Naive thymus-derived CD4-positive, alpha-beta T cell (primary cell): ENCODE data around the gene NANOS2. TPM values are rescaled to one million over a fixed set of nuclear protein-coding genes. Genes with fewer than 3 reads are reported as not detected.

Experiments used
- ATAC-seq: fragments of 150-1000 bp; cut with Tn5 transposase; 2 replicates; pipeline ENCODE4 v1.10.0; 2021; ENCODE audit warnings: mild to moderate bottlenecking, moderate library complexity
- CTCF ChIA-PET: fragments of 350-600 bp; sonication (Branson Sonifier 250); formaldehyde crosslinking; loops from one replicate; lab custom pipeline; 2021; ENCODE audit warnings: antibody characterized with exemption; lab: Charles Lee
- POLR2A ChIA-PET: fragments of 350-600 bp; sonication (Branson Sonifier 250); formaldehyde crosslinking; loops from one replicate; lab custom pipeline; 2021; ENCODE audit warnings: antibody characterized with exemption, inconsistent platforms; lab: Charles Lee
- DNase-seq, 9 donors: peaks; one replicate each; pipeline versions ENCODE4 v3.0.0 to v3.0.0-alpha.2; 2020 to 2022; ENCODE audit warnings: mixed read lengths in 1 of 9
- H3K27ac ChIP-seq: one replicate; pipeline ENCODE4 v1.7.0; 2013; ENCODE audit warnings: mild to moderate bottlenecking, low read depth, low read length, moderate library complexity
- H3K27me3 ChIP-seq, 2 donors: one replicate each; pipeline ENCODE4 v1.7.0; 2013; ENCODE audit warnings: low read length in 2 of 2, mild to moderate bottlenecking in 2 of 2, moderate library complexity in 2 of 2; ENCODE audit not compliant: control insufficient read depth in 2 of 2, insufficient read depth in 2 of 2
- H3K36me3 ChIP-seq, 3 experiments: 1 replicate in 2 of 3; 2 replicates in 1 of 3; pipeline ENCODE4 v1.7.0; 2013; ENCODE audit warnings: low read length in 3 of 3, mild to moderate bottlenecking in 3 of 3, moderate library complexity in 1 of 3; ENCODE audit not compliant: insufficient read depth in 3 of 3, control insufficient read depth in 2 of 3
- H3K4me1 ChIP-seq, 2 donors: one replicate each; pipeline ENCODE4 v1.7.0; 2013; ENCODE audit warnings: low read length in 2 of 2, mild to moderate bottlenecking in 2 of 2, moderate library complexity in 1 of 2; ENCODE audit not compliant: control insufficient read depth in 2 of 2, insufficient read depth in 2 of 2
- H3K4me3 ChIP-seq: 2 replicates; pipeline ENCODE4 v1.7.0; 2013; ENCODE audit warnings: mild to moderate bottlenecking, low read length
- H3K9me3 ChIP-seq, 3 experiments: 1 replicate in 2 of 3; 2 replicates in 1 of 3; pipeline ENCODE4 v1.7.0; 2013; ENCODE audit warnings: low read length in 3 of 3; ENCODE audit not compliant: control insufficient read depth in 2 of 3
- H3K27ac Mint-ChIP-seq, 9 donors: one replicate each; pipeline ENCODE4 v1.8.0; 2020 to 2022; ENCODE audit warnings: mixed read lengths in 9 of 9, mild to moderate bottlenecking in 8 of 9, moderate library complexity in 5 of 9, inconsistent platforms in 2 of 9
- H3K27me3 Mint-ChIP-seq, 5 donors: one replicate each; pipeline ENCODE4 v1.8.0; 2021 to 2022; ENCODE audit warnings: mixed read lengths in 5 of 5, mild to moderate bottlenecking in 1 of 5
- H3K36me3 Mint-ChIP-seq, 5 donors: one replicate each; pipeline ENCODE4 v1.8.0; 2020 to 2022; ENCODE audit warnings: mixed read lengths in 5 of 5, mild to moderate bottlenecking in 3 of 5, inconsistent platforms in 1 of 5
- H3K4me1 Mint-ChIP-seq, 7 donors: one replicate each; pipeline ENCODE4 v1.8.0; 2020 to 2022; ENCODE audit warnings: mixed read lengths in 7 of 7, mild to moderate bottlenecking in 3 of 7, inconsistent platforms in 1 of 7
- H3K4me3 Mint-ChIP-seq, 10 donors: one replicate each; pipeline ENCODE4 v1.8.0; 2020 to 2022; ENCODE audit warnings: mild to moderate bottlenecking in 10 of 10, mixed read lengths in 10 of 10, moderate library complexity in 6 of 10, inconsistent platforms in 2 of 10
- H3K9me3 Mint-ChIP-seq, 11 donors: one replicate each; pipeline ENCODE4 v1.8.0; 2020 to 2022; ENCODE audit warnings: mixed read lengths in 11 of 11, mild to moderate bottlenecking in 4 of 11, inconsistent platforms in 1 of 11, moderate library complexity in 1 of 11
- intact Hi-C, 2 donors: fragments of 100-400 bp; cut with micrococcal nuclease; formaldehyde crosslinking; loops; one replicate each; pipeline ENCODE4 v1.15.1; 2023
- polyA plus RNA-seq, 2 donors: library from polyadenylated mRNA; unstranded; fragments of 300-500 nt; fragmentation: Illumina TruSeq; gene quantifications; one replicate each; pipeline ENCODE4 v1.2.3, GENCODE V29; 2021
- total RNA-seq, 6 experiments: library from RNA in 5 of 6; stranded (reverse) in 5 of 6; gene quantifications; 1 replicate in 5 of 6; 2 replicates in 1 of 6; pipeline ENCODE4 v1.2.3 and lab custom pipeline; 2021 to 2026

The NANOS2 gene
- total and polyA plus RNA-seq, 7 experiments from 2014 or later: not detected

GRCh38 chr19:45884682-45885555 lies 29.7 kb downstream of the NANOS2 start:
- POLR2A ChIA-PET: interaction anchor here (0.5 to 4.2 kb wide), 2 partner anchors 17 to 1464 kb away, joined by 3 to 42 read pairs; partner anchors contain the start of genes DHX34 and MYPOP

GRCh38 chr19:45883881-45884681 lies 30.5 kb downstream of the NANOS2 start:
- DNase-seq (no peak), ATAC-seq (no peak)
- POLR2A ChIA-PET: interaction anchor here (0.5 to 4.2 kb wide), 2 partner anchors 18 to 1465 kb away, joined by 3 to 42 read pairs; partner anchors contain the start of genes DHX34 and MYPOP
- Histone ChIP-seq H3K36me3 (no peaks in the 10 kb centered on the region), H3K4me3 (no peak overlapping the region), H3K27me3 (no peaks in the 10 kb centered on the region), H3K27ac (peak overlapping the region; percentile 34), H3K9me3 (no peaks in the 10 kb centered on the region), H3K4me1 (peaks cover 15 to 34% of the 10 kb centered on the region in 2 donors)
- Mint-ChIP-seq H3K9me3 (peaks cover 0 to 4% (median 0%) of the 10 kb centered on the region in 11 donors), H3K27ac (peak overlapping the region in 5 of 9 donors; percentile 43 to 94 (median 80)), H3K27me3 (peaks cover 0 to 3% (median 0%) of the 10 kb centered on the region in 5 donors), H3K4me1 (peaks cover 14 to 36% (median 21%) of the 10 kb centered on the region in 7 donors), H3K36me3 (peaks cover 0 to 6% (median 5%) of the 10 kb centered on the region in 5 donors), H3K4me3 (peak overlapping the region in 9 of 10 donors; percentile 76 to 95 (median 83))
- intact Hi-C loops: loop anchor here (1.0 to 10.0 kb wide), 5 partner anchors 67 to 1601 kb away; partner anchors contain the start of gene KPTN (in 1 of the 2)
- CTCF ChIA-PET: interaction anchor here (1.1 to 2.8 kb wide), 5 partner anchors 8 to 114 kb away, joined by 3 to 12 read pairs (median 5); no protein-coding TSS in a partner anchor

More at GRCh38 chr19:45884682-45885555, 29.7 kb downstream of the NANOS2 start:
- ATAC-seq (no peak), DNase-seq (peak in 2 of 9 donors; percentile 29 to 47)
- H3K9me3 Mint-ChIP-seq: peaks cover 0 to 4% (median 0%) of the 10 kb centered on the region in 11 donors
- peak overlapping the region; percentile 30 to 96 (median 68) for H3K4me3 Mint-ChIP-seq
- Histone ChIP-seq H3K27me3 (no peaks in the 10 kb centered on the region), H3K36me3 (no peaks in the 10 kb centered on the region), H3K27ac (peak overlapping the region; percentile 86), H3K9me3 (no peaks in the 10 kb centered on the region), H3K4me3 (peak overlapping the region; percentile 99), H3K4me1 (peaks cover 15 to 34% of the 10 kb centered on the region in 2 donors)
- CTCF ChIA-PET: interaction anchor here (0.6 to 2.5 kb wide), 4 partner anchors 21 to 360 kb away, joined by 3 to 12 read pairs (median 6); partner anchors contain the start of gene CCDC61
- intact Hi-C loops: loop anchor here (5.0 to 10.0 kb wide), 6 partner anchors 380 to 1600 kb away; partner anchors contain the start of genes BLOC1S3 (in 1 of the 2), KPTN (in 1 of the 2), PPP1R37 (in 1 of the 2) and TOMM40 (in 1 of the 2)
- H3K36me3 Mint-ChIP-seq: peaks cover 0 to 6% (median 5%) of the 10 kb centered on the region in 5 donors
- H3K27ac Mint-ChIP-seq: peak overlapping the region in 1 of 9 donors; percentile 72
- peaks cover 14 to 36% (median 21%) of the 10 kb centered on the region in 7 donors for H3K4me1 Mint-ChIP-seq
- H3K27me3 Mint-ChIP-seq: peaks cover 0 to 3% (median 0%) of the 10 kb centered on the region in 5 donors

GRCh38 chr19:45883586-45883880 lies 31.0 kb downstream of the NANOS2 start:
- peaks cover 18 to 39% (median 24%) of the 10 kb centered on the region in 7 donors for H3K4me1 Mint-ChIP-seq
- Histone ChIP-seq H3K4me3 (no peak overlapping the region), H3K9me3 (no peaks in the 10 kb centered on the region), H3K4me1 (peaks cover 15 to 34% of the 10 kb centered on the region in 2 donors), H3K27ac (peak overlapping the region; percentile 34), H3K36me3 (no peaks in the 10 kb centered on the region), H3K27me3 (no peaks in the 10 kb centered on the region)
- ChIA-PET CTCF (interaction anchor here (1.5 to 2.8 kb wide), 4 partner anchors 9 to 114 kb away, joined by 3 to 12 read pairs (median 4); no protein-coding TSS in a partner anchor), POLR2A (no interaction called here)
- H3K36me3 Mint-ChIP-seq: peaks cover 0 to 6% (median 5%) of the 10 kb centered on the region in 5 donors
- ATAC-seq (no peak), DNase-seq (no peak)
- peak overlapping the region; percentile 76 to 88 (median 82) for H3K4me3 Mint-ChIP-seq
- H3K27me3 Mint-ChIP-seq: peaks cover 0 to 6% (median 3%) of the 10 kb centered on the region in 5 donors
- intact Hi-C loops: loop anchor here (1.0 to 10.0 kb wide), 5 partner anchors 66 to 1601 kb away; partner anchors contain the start of gene KPTN (in 1 of the 2)
- H3K27ac Mint-ChIP-seq: peak overlapping the region; percentile 6 to 94 (median 75)
- H3K9me3 Mint-ChIP-seq: peaks cover 0 to 4% (median 0%) of the 10 kb centered on the region in 11 donors

- no peak overlapping the region for H3K27ac ChIP-seq
- DNase-seq (peak; percentile 67 to 87 (median 77)), ATAC-seq (peak; percentile 62)
- peaks cover 0 to 4% (median 0%) of the 10 kb centered on the region in 11 donors for H3K9me3 Mint-ChIP-seq
- H3K27me3 Mint-ChIP-seq: peaks cover 0 to 10% (median 7%) of the 10 kb centered on the region in 5 donors
- peaks cover 0 to 6% (median 5%) of the 10 kb centered on the region in 5 donors for H3K36me3 Mint-ChIP-seq
- H3K27ac Mint-ChIP-seq: peak overlapping the region; percentile 6 to 94 (median 75)
- peak overlapping the region; percentile 76 to 88 (median 82) for H3K4me3 Mint-ChIP-seq
- H3K4me1 Mint-ChIP-seq: peaks cover 20 to 43% (median 28%) of the 10 kb centered on the region in 7 donors
- H3K9me3 ChIP-seq: no peaks in the 10 kb centered on the region
- ChIA-PET CTCF (interaction anchor here (1.5 to 2.8 kb wide), 6 partner anchors 10 to 113 kb away, joined by 3 to 12 read pairs (median 6); partner anchors contain the start of genes MYPOP and SYMPK), POLR2A (interaction anchor here (0.7 to 1.1 kb wide), 2 partner anchors 18 to 384 kb away, joined by 3 read pairs; no protein-coding TSS in a partner anchor)
- H3K36me3 ChIP-seq: no peaks in the 10 kb centered on the region
- no peak overlapping the region for H3K4me3 ChIP-seq
- intact Hi-C loops: loop anchor here (1.0 to 10.0 kb wide), 5 partner anchors 66 to 1602 kb away; partner anchors contain the start of gene KPTN (in 1 of the 2)
- H3K4me1 ChIP-seq: peaks cover 15 to 34% of the 10 kb centered on the region in 2 donors
- H3K27me3 ChIP-seq: no peaks in the 10 kb centered on the region
Measured at GRCh38 chr19:45882652-45883585, 31.7 kb downstream of the NANOS2 start.

GRCh38 chr19:45881909-45882528 lies 32.6 kb downstream of the NANOS2 start:
- no peak for ATAC-seq
- H3K4me3 ChIP-seq: no peak overlapping the region
- ChIA-PET CTCF (interaction anchor here (0.5 to 2.8 kb wide), 5 partner anchors 12 to 65 kb away, joined by 3 to 12 read pairs (median 8); partner anchors contain the start of genes MYPOP and SYMPK), POLR2A (interaction anchor here (1.1 kb wide), 1 partner anchor 19 kb away, joined by 3 read pairs; no protein-coding TSS in a partner anchor)
- Mint-ChIP-seq H3K9me3 (peaks cover 0 to 4% (median 0%) of the 10 kb centered on the region in 11 donors), H3K4me1 (peaks cover 20 to 46% (median 32%) of the 10 kb centered on the region in 7 donors), H3K36me3 (peaks cover 0 to 6% (median 5%) of the 10 kb centered on the region in 5 donors), H3K27ac (no peak overlapping the region), H3K4me3 (peak overlapping the region in 2 of 10 donors; percentile 11 to 20), H3K27me3 (peaks cover 0 to 16% (median 7%) of the 10 kb centered on the region in 5 donors)
- H3K27me3 ChIP-seq: no peaks in the 10 kb centered on the region
- no peaks in the 10 kb centered on the region for H3K9me3 ChIP-seq
- no peak overlapping the region for H3K27ac ChIP-seq
- intact Hi-C loops: loop anchor here (10.0 kb wide), 3 partner anchors 383 to 1603 kb away; partner anchors contain the start of gene KPTN (in 1 of the 2)
- H3K36me3 ChIP-seq: no peaks in the 10 kb centered on the region
- H3K4me1 ChIP-seq: peaks cover 13 to 34% of the 10 kb centered on the region in 2 donors
- no peak for DNase-seq
